ENCODE data around the gene MYH9.

Gene MYH9

DNA sequence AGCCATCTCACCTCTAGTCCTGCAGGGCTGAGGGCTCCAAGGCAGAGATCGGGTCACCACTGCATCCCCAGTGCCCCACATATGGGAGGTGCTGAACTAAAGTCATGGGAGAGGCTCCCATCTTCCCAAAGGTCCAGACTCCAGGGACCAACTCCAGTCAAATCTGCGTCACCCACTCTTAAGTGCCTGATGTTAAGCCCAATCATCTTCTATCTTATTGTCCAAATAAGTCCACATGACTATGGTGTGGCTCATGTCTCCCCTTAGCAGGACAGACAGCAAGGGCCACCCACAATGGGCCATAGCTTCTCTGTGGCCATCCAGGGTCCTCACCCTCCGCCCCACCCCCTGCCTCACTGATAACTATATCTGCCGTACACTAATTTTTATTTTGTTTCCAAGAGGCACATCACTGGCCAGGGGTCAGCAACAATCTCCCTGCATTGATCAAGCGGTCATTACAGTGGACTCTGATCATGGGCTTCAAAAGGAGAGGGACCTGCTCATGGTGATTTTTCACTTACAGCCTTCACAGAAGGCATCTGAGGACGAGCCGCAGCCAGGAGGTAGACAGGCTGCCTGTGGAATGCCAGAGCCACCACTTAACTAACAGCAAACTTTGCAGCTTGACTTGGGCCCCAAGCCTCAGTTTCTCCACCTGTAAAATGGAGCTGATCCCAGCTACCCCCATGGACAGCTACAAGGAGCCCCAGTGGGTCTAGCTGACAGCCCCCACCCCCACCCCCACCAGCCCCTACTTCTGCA, 23.3 kb downstream of the MYH9 start:
- H3K27me3 ChIP-seq (ENCODE audit: insufficient read depth, low read length) = no peaks in the 10 kb centered on the region
- peak overlapping the region; percentile 87 for H3K27ac ChIP-seq (ENCODE audit: low read depth, low read length)
- H3K36me3 ChIP-seq (ENCODE audit: insufficient read depth, low read length) = no peaks in the 10 kb centered on the region
- no peak overlapping the region; the same call in 1 of the 2 replicates for H3K4me3 ChIP-seq (ENCODE audit: low read depth, low read length)
- H3K79me2 ChIP-seq (ENCODE audit: control insufficient read depth, insufficient read depth, low read length, unreplicated experiment) = peaks cover 91% of the 10 kb centered on the region
- no peak overlapping the region for H2AFZ ChIP-seq (ENCODE audit: low read length, unreplicated experiment)
- peaks cover 87% of the 10 kb centered on the region for H3K4me1 ChIP-seq (ENCODE audit: control insufficient read depth, insufficient read depth, low read length, unreplicated experiment)

DNA sequence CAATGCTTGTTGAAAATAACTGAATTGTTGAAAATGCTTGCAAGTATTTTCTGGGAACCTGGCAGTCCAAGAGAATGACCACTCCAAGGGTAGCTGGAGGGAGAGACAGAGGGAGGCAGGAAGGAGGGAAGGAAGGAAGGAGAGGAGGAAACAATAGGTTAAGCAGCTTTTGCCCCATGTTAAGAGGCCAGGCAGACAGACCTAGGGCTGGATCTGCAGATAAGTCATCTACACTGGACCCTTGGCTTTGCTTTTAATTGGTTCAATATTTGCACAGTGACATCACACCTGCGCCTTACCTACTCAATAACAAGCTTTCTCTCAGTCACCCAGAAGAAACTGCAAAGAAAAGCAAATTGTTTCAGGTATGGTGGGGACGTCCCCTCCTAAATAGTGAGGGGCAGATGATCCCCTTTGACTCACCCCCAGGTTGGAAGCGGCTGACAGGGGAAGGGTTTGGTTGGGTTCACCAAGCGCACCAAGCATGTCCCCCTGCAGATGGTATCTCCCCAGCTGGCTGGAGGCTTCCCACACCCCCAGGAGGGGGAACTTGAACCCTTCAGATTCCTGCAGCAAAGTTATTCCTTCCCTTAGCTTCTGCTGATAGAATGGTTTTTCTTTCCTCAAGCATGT, 24.3 kb downstream of the MYH9 start:
- Histone ChIP-seq H2AFZ (ENCODE audit: low read length, unreplicated experiment) (no peak overlapping the region), H3K4me1 (ENCODE audit: control insufficient read depth, insufficient read depth, low read length, unreplicated experiment) (peaks cover 88% of the 10 kb centered on the region), H3K4me3 (ENCODE audit: low read depth, low read length) (no peak overlapping the region), H3K27me3 (ENCODE audit: insufficient read depth, low read length) (no peaks in the 10 kb centered on the region), H3K27ac (ENCODE audit: low read depth, low read length) (peak overlapping the region; percentile 87), H3K36me3 (ENCODE audit: insufficient read depth, low read length) (no peaks in the 10 kb centered on the region), H3K79me2 (ENCODE audit: control insufficient read depth, insufficient read depth, low read length, unreplicated experiment) (peaks cover 92% of the 10 kb centered on the region)

GRCh38 chr22:36362932-36363331, 24.8 kb downstream of the MYH9 start:
- Histone ChIP-seq H3K27ac (ENCODE audit: low read depth, low read length) (peak overlapping the region; percentile 87), H3K4me1 (ENCODE audit: control insufficient read depth, insufficient read depth, low read length, unreplicated experiment) (peaks cover 88% of the 10 kb centered on the region)

DNA sequence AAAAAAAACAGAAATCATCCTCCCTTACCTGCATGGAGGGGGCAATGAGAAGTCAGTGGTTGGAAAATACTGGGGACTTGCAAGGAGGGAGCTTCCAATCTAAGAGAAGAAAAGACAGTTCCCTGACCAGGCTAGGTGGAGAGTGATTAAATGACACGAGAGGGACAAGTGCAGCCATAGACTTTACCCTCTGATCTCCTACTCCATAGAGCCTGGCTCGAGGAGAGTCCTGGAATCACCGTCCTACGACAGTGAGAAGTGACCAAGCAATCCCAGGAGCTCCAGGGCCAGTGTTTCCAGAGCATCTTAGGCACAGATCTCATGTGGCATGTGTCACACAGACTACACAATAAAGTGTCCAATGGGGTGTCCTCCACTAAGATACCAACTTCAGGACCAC, 25.7 kb downstream of the MYH9 start:
- Histone ChIP-seq H2AFZ (ENCODE audit: low read length, unreplicated experiment) (no peak overlapping the region), H3K79me2 (ENCODE audit: control insufficient read depth, insufficient read depth, low read length, unreplicated experiment) (peaks cover 91% of the 10 kb centered on the region), H3K4me3 (ENCODE audit: low read depth, low read length) (no peak overlapping the region), H3K36me3 (ENCODE audit: insufficient read depth, low read length) (no peaks in the 10 kb centered on the region), H3K27me3 (ENCODE audit: insufficient read depth, low read length) (no peaks in the 10 kb centered on the region), H3K27ac (ENCODE audit: low read depth, low read length) (peak overlapping the region; percentile 29; the same call in 1 of the 2 replicates), H3K4me1 (ENCODE audit: control insufficient read depth, insufficient read depth, low read length, unreplicated experiment) (peaks cover 88% of the 10 kb centered on the region)

More at GRCh38 chr22:36362932-36363331, 24.8 kb downstream of the MYH9 start:
- peaks cover 91% of the 10 kb centered on the region for H3K79me2 ChIP-seq (ENCODE audit: control insufficient read depth, insufficient read depth, low read length, unreplicated experiment)
- H3K4me3 ChIP-seq (ENCODE audit: low read depth, low read length) = no peak overlapping the region
- H3K36me3 ChIP-seq (ENCODE audit: insufficient read depth, low read length) = no peaks in the 10 kb centered on the region
- no peak overlapping the region for H2AFZ ChIP-seq (ENCODE audit: low read length, unreplicated experiment)
- no peaks in the 10 kb centered on the region for H3K27me3 ChIP-seq (ENCODE audit: insufficient read depth, low read length)

GRCh38 chr22:36360871-36361383, 26.8 kb downstream of the MYH9 start:
- Histone ChIP-seq H2AFZ (ENCODE audit: low read length, unreplicated experiment) (no peak overlapping the region), H3K27me3 (ENCODE audit: insufficient read depth, low read length) (no peaks in the 10 kb centered on the region), H3K4me1 (ENCODE audit: control insufficient read depth, insufficient read depth, low read length, unreplicated experiment) (peaks cover 84% of the 10 kb centered on the region), H3K4me3 (ENCODE audit: low read depth, low read length) (peak overlapping the region; percentile 29; the same call in 1 of the 2 replicates), H3K27ac (ENCODE audit: low read depth, low read length) (peak overlapping the region; percentile 51), H3K36me3 (ENCODE audit: insufficient read depth, low read length) (no peaks in the 10 kb centered on the region), H3K79me2 (ENCODE audit: control insufficient read depth, insufficient read depth, low read length, unreplicated experiment) (peaks cover 88% of the 10 kb centered on the region)

DNA sequence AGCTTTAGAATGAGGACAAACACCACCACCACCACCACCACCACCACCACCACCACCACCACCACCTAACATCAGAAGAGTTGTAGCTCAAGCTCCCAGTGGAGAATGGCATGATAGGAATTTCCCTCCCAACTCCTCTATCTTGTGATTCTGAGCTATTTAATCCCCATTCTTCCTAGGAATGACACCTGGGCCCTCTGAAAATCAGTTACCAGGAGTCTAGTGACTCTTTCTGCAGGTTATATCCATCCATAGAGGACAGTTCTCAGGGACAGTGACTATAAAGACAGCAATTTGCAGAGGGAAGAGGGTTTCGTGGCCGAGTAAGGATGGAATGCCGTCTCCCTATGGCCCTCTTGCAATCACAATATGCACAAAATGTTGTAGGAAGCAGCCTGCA, 27.8 kb downstream of the MYH9 start:
- H3K27me3 ChIP-seq (ENCODE audit: insufficient read depth, low read length) = no peaks in the 10 kb centered on the region
- peaks cover 93% of the 10 kb centered on the region for H3K79me2 ChIP-seq (ENCODE audit: control insufficient read depth, insufficient read depth, low read length, unreplicated experiment)
- no peak overlapping the region for H2AFZ ChIP-seq (ENCODE audit: low read length, unreplicated experiment)
- peaks cover 87% of the 10 kb centered on the region for H3K4me1 ChIP-seq (ENCODE audit: control insufficient read depth, insufficient read depth, low read length, unreplicated experiment)
- peak overlapping the region; percentile 48; the same call in 1 of the 2 replicates for H3K27ac ChIP-seq (ENCODE audit: low read depth, low read length)
- H3K36me3 ChIP-seq (ENCODE audit: insufficient read depth, low read length) = no peaks in the 10 kb centered on the region
- H3K4me3 ChIP-seq (ENCODE audit: low read depth, low read length) = no peak overlapping the region

- Histone ChIP-seq H3K79me2 (ENCODE audit: control insufficient read depth, insufficient read depth, low read length, unreplicated experiment) (peaks cover 94% of the 10 kb centered on the region), H3K4me1 (ENCODE audit: control insufficient read depth, insufficient read depth, low read length, unreplicated experiment) (peaks cover 87% of the 10 kb centered on the region), H3K27me3 (ENCODE audit: insufficient read depth, low read length) (no peaks in the 10 kb centered on the region), H3K27ac (ENCODE audit: low read depth, low read length) (peak overlapping the region; percentile 83), H2AFZ (ENCODE audit: low read length, unreplicated experiment) (no peak overlapping the region), H3K36me3 (ENCODE audit: insufficient read depth, low read length) (no peaks in the 10 kb centered on the region), H3K4me3 (ENCODE audit: low read depth, low read length) (no peak overlapping the region)
Measured at GRCh38 chr22:36359470-36359996, 28.2 kb downstream of the MYH9 start.

DNA sequence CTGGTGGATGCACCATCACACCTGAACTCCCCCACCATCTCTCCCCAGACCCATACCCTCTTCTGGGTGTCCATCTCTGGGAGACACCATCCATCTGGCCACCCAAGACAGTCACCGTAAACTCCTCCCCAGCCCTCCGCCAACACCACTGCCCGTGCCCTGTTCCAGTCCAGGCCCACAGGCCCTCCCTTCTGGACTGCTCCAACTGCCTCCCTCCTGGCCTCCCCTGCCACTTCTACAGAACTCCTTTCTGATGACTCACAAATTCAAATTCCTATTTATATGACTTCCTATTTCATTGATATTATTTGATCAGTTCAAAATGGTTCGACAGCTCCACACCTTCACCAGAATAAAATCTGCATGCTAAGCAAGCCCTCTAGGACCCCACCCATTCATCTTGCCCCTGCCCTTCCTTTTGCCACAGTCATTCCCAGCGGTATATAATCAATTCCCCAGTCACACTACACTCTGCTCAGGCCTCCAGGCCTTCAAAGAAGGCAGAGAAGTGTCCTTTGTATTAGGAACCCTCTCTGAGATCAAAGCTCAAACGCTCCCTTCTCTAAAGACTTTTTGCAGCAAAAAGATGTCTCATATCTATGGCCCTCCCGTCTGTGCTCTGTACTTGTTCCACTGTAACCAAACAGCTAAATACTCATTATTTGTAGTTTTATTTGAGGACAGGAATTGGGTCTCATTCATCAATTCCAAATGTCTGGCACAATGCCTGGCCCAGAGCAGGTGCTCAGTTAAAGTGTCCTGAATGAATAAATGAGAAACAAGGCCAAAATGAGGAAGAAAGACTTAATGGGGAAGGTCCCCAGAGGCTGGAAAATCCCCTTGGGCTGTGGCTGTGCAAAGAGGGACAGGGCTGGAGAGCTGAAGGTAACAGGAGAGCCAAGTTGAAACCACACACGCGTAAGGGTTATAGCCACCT, 29.0 kb downstream of the MYH9 start:
- Histone ChIP-seq H3K36me3 (ENCODE audit: insufficient read depth, low read length) (no peaks in the 10 kb centered on the region), H3K4me3 (ENCODE audit: low read depth, low read length) (no peak overlapping the region), H3K27ac (ENCODE audit: low read depth, low read length) (peak overlapping the region; percentile 83), H3K79me2 (ENCODE audit: control insufficient read depth, insufficient read depth, low read length, unreplicated experiment) (peaks cover 93% of the 10 kb centered on the region), H3K4me1 (ENCODE audit: control insufficient read depth, insufficient read depth, low read length, unreplicated experiment) (peaks cover 81% of the 10 kb centered on the region), H3K27me3 (ENCODE audit: insufficient read depth, low read length) (no peaks in the 10 kb centered on the region), H2AFZ (ENCODE audit: low read length, unreplicated experiment) (no peak overlapping the region)

GRCh38 chr22:36356708-36357624, 30.8 kb downstream of the MYH9 start:
- peak overlapping the region; percentile 83 for H3K27ac ChIP-seq (ENCODE audit: low read depth, low read length)
- H3K79me2 ChIP-seq (ENCODE audit: control insufficient read depth, insufficient read depth, low read length, unreplicated experiment) = peaks cover 93% of the 10 kb centered on the region
- no peak overlapping the region for H2AFZ ChIP-seq (ENCODE audit: low read length, unreplicated experiment)
- H3K4me1 ChIP-seq (ENCODE audit: control insufficient read depth, insufficient read depth, low read length, unreplicated experiment) = peaks cover 80% of the 10 kb centered on the region
- no peaks in the 10 kb centered on the region for H3K36me3 ChIP-seq (ENCODE audit: insufficient read depth, low read length)
- no peaks in the 10 kb centered on the region for H3K27me3 ChIP-seq (ENCODE audit: insufficient read depth, low read length)
- no peak overlapping the region for H3K4me3 ChIP-seq (ENCODE audit: low read depth, low read length)
